Gastroesophageal sphincter (tissue), 4 donors: ENCODE results near the gene FPR1. TPM values are rescaled to one million over a fixed set of nuclear protein-coding genes. Genes with fewer than 3 reads are reported as not detected.

ENCODE experiments used
- ATAC-seq: fragments of 150-250 bp; one replicate; pipeline ENCODE4 v1.9.1; 2016; ENCODE audit warnings: mild to moderate bottlenecking, moderate library complexity
- H3K27ac ChIP-seq, 4 donors: fragments of 200-600 bp; sonication (generic) in 3 of 4; 1 replicate in 3 of 4; 2 replicates in 1 of 4; pipeline ENCODE4 v1.5.1; 2016 to 2019
- H3K27me3 ChIP-seq: fragments of 200-600 bp; sonication (generic); one replicate; pipeline ENCODE4 v1.5.1; 2019
- H3K36me3 ChIP-seq, 2 donors: fragments of 200-600 bp; sonication (generic); one replicate each; pipeline ENCODE4 v1.5.1; 2019; ENCODE audit warnings: control low read depth in 1 of 2
- H3K4me1 ChIP-seq, 3 donors: fragments of 200-600 bp; sonication (generic); 1 replicate in 2 of 3; 2 replicates in 1 of 3; pipeline ENCODE4 v1.5.1; 2016 to 2019; ENCODE audit warnings: control low read depth in 2 of 3
- H3K4me3 ChIP-seq, 2 donors: fragments of 200-600 bp; sonication (generic); one replicate each; pipeline ENCODE4 v1.5.1; 2019; ENCODE audit warnings: mild to moderate bottlenecking in 1 of 2, moderate library complexity in 1 of 2
- H3K9me3 ChIP-seq, 3 donors: fragments of 200-600 bp; sonication (generic); one replicate each; pipeline ENCODE4 v1.5.1; 2017 to 2019; ENCODE audit warnings: control low read depth in 2 of 3
- CTCF ChIP-seq, 4 experiments: fragments of 200-600 bp in 2 of 4; fragments of 450-650 bp in 2 of 4; sonication (generic) in 1 of 4; IDR thresholded peaks; one replicate each; pipeline ENCODE4 v1.5.1; 2017 to 2019; ENCODE audit warnings: antibody characterized with exemption in 4 of 4, mild to moderate bottlenecking in 2 of 4, moderate library complexity in 2 of 4
- EP300 ChIP-seq: sonication (generic); formaldehyde crosslinking; IDR thresholded peaks from one replicate; pipeline ENCODE4 v1.6.1; 2017; ENCODE audit warnings: antibody characterized with exemption, mild to moderate bottlenecking
- POLR2A ChIP-seq, 2 donors: fragments of 450-650 bp; IDR thresholded peaks; one replicate each; pipeline ENCODE4 v1.6.1; 2017; ENCODE audit warnings: antibody characterized with exemption in 2 of 2, mild to moderate bottlenecking in 2 of 2, moderate library complexity in 1 of 2
- POLR2AphosphoS5 ChIP-seq: sonication (generic); formaldehyde crosslinking; IDR thresholded peaks from one replicate; pipeline ENCODE4 v1.6.1; 2017; ENCODE audit warnings: antibody characterized with exemption
- WGBS, 2 donors: methylation state at CpG; one replicate each; pipeline ENCODE4 v1.1.5; 2018; ENCODE audit warnings: low coverage in 1 of 2; 5-methylcytosine and 5-hydroxymethylcytosine counted together
- total RNA-seq, 4 donors: library from RNA; depleted of rRNA; stranded (reverse); fragments of >200 nt; gene quantifications; one replicate each; pipeline ENCODE4 v1.1.0, GENCODE V29; 2016

Gene FPR1
- total RNA-seq, 4 donors from 2014 or later = 0.93 to 19.8 (median 9.2) TPM

- H3K4me1 ChIP-seq = no peaks in the 10 kb centered on the region
- H3K27me3 ChIP-seq = peaks cover 31% of the 10 kb centered on the region
- no peak overlapping the region for H3K27ac ChIP-seq
- no peaks in the 10 kb centered on the region for H3K9me3 ChIP-seq
- ATAC-seq = no peak
- 65 to 79% methylated on average over 3 to 4 of the region's 4 CpGs for WGBS, 2 donors
- no peaks in the 10 kb centered on the region for H3K36me3 ChIP-seq
- H3K4me3 ChIP-seq = no peak overlapping the region
- TF ChIP-seq EP300 = no peak
- no peak for TF ChIP-seq POLR2AphosphoS5
- TF ChIP-seq POLR2A (IDR thresholded peaks at IDR 0.05) = no peak
- TF ChIP-seq CTCF (IDR thresholded peaks at IDR 0.05) = no peak
Measured at GRCh38 chr19:51754770-51755169, 3.1 kb upstream of the FPR1 start.

GRCh38 chr19:51754109-51754508 lies 2.4 kb upstream of the FPR1 start:
- Histone ChIP-seq H3K27me3 (peaks cover 29% of the 10 kb centered on the region), H3K4me1 (no peaks in the 10 kb centered on the region), H3K4me3 (no peak overlapping the region), H3K36me3 (no peaks in the 10 kb centered on the region), H3K9me3 (no peaks in the 10 kb centered on the region), H3K27ac (peak overlapping the region in 1 of 4 donors; percentile 19)
- 74 to 80% methylated on average over 1 to 6 of the region's 6 CpGs for WGBS, 2 donors
- TF ChIP-seq CTCF (IDR thresholded peaks at IDR 0.05) = no peak
- no peak for TF ChIP-seq EP300
- TF ChIP-seq POLR2AphosphoS5 = no peak
- TF ChIP-seq POLR2A (IDR thresholded peaks at IDR 0.05) = no peak
- no peak for ATAC-seq

- 63 to 64% methylated on average over 4 of the region's 7 CpGs for WGBS, 2 donors
- H3K4me3 ChIP-seq = no peak overlapping the region
Measured at GRCh38 chr19:51750400-51751094, 1.1 kb downstream of the FPR1 start.

GRCh38 chr19:51749979-51750378 lies 1.7 kb downstream of the FPR1 start:
- H3K27ac ChIP-seq = no peak overlapping the region
- no peaks in the 10 kb centered on the region for H3K36me3 ChIP-seq
- no peaks in the 10 kb centered on the region for H3K9me3 ChIP-seq
- no peaks in the 10 kb centered on the region for H3K4me1 ChIP-seq
- H3K27me3 ChIP-seq = peaks cover 31% of the 10 kb centered on the region
- 50 to 100% methylated on average over 1 to 4 of the region's 4 CpGs for WGBS, 2 donors
- no peak for ATAC-seq
- H3K4me3 ChIP-seq = no peak overlapping the region
- TF ChIP-seq POLR2A (IDR thresholded peaks at IDR 0.05) = no peak
- no peak for TF ChIP-seq POLR2AphosphoS5
- no peak for TF ChIP-seq EP300
- no peak for TF ChIP-seq CTCF (IDR thresholded peaks at IDR 0.05)

More at GRCh38 chr19:51750400-51751094, 1.1 kb downstream of the FPR1 start:
- TF ChIP-seq CTCF (IDR thresholded peaks at IDR 0.05) (no peak), POLR2AphosphoS5 (no peak), POLR2A (IDR thresholded peaks at IDR 0.05) (no peak), EP300 (no peak)
- Histone ChIP-seq H3K27ac (no peak overlapping the region), H3K9me3 (no peaks in the 10 kb centered on the region), H3K27me3 (peaks cover 36% of the 10 kb centered on the region), H3K4me1 (no peaks in the 10 kb centered on the region), H3K36me3 (no peaks in the 10 kb centered on the region)
- ATAC-seq = no peak

- WGBS, 2 donors = 66% methylated on average over 7 of the region's 7 CpGs; no CpG with 5 or more reads in 1 of the 2 donors
- H3K27ac ChIP-seq = no peak overlapping the region
- H3K9me3 ChIP-seq = no peaks in the 10 kb centered on the region
- H3K36me3 ChIP-seq = no peaks in the 10 kb centered on the region
- no peak overlapping the region for H3K4me3 ChIP-seq
- no peak for TF ChIP-seq CTCF (IDR thresholded peaks at IDR 0.05)
- TF ChIP-seq POLR2AphosphoS5 = no peak
- no peak for TF ChIP-seq POLR2A (IDR thresholded peaks at IDR 0.05)
- no peak for TF ChIP-seq EP300
- ATAC-seq = no peak
- H3K27me3 ChIP-seq = peaks cover 34% of the 10 kb centered on the region
- H3K4me1 ChIP-seq = no peaks in the 10 kb centered on the region
Measured at GRCh38 chr19:51746731-51747130, 4.9 kb downstream of the FPR1 start.
